Measurements from ENCODE around the gene NSMCE1.

DNA sequence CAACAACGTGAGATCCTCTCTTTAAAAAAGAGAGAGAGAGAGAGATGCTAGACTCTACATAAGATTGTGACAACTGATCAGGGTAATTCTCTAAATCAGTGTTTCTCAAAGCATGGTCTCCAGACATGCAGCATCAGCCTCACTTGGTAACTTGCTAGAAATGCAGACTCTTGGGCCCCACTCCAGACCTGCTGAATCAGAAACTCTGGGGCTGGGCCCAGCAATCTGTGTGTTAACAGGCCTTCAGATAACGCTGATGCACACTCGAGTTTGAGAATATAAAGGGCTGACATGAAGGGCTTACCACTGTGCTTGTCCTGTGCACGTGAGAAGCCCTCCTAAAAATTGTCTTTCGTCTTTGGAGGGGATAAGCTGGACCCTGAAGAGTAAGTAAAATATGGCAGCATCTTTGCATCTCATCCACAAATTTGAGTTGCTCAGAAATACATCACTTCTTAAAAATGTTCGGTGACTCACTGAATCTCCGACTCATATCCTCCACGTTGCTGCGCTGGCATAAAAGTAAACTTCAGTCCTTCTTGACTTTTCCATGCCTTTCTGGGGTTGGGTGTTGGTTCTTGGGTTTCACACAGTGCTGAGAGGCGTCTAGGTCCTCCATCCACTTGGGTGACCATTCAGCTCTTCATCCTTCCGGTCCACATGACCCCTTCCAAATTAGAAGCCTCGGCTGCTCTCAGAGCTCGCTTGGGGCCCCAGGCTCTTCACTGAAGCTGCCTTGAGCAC is 91.4 kb downstream of the NSMCE1 start:
- no peak for TF ChIP-seq CTCF (IDR thresholded peaks at IDR 0.05)
- no peak for TF ChIP-seq POLR2A (IDR thresholded peaks at IDR 0.05)

Measured in testis (tissue), 2 donors.